ENCODE data around the gene KIF26B.

GRCh38 chr1:245290836-245291235, 136.1 kb downstream of the KIF26B start:
- no peak for TF ChIP-seq TAF1 (IDR thresholded peaks at IDR 0.05; ENCODE audit: low read depth, low read length)
- TF ChIP-seq POLR2A (IDR thresholded peaks at IDR 0.05; ENCODE audit: low read depth, low read length) = no peak
- TF ChIP-seq POLR2AphosphoS5 (IDR thresholded peaks at IDR 0.05; ENCODE audit: low read depth, low read length) = no peak
- no peak for TF ChIP-seq POU2F2 (IDR thresholded peaks at IDR 0.05; ENCODE audit: low read depth, low read length)
